Calu3 (cell line): ENCODE measurements around the gene CLDN7. TPM values are rescaled to one million over a fixed set of nuclear protein-coding genes. Genes with fewer than 3 reads are reported as not detected.

Experiments used
- BruUV-seq: library from RNA; stranded (reverse); fragments of 400-500 nt; replicated peaks from 2 replicates; lab custom pipeline; 2021; lab: Mats Ljungman, UMichigan
- CTCF ChIA-PET: fragments of 300-600 bp; sonication (Branson Sonifier 250); formaldehyde crosslinking; loops from one replicate; lab custom pipeline; 2022; ENCODE audit warnings: antibody characterized with exemption; lab: Charles Lee
- DNase-seq: peaks from one replicate; pipeline ENCODE4 v3.0.0; 2022
- H3K27ac Mint-ChIP-seq: one replicate; pipeline ENCODE4 v1.8.0; 2022; ENCODE audit warnings: mixed read lengths; ENCODE audit not compliant: unreplicated experiment
- H3K27me3 Mint-ChIP-seq: one replicate; pipeline ENCODE4 v1.8.0; 2022; ENCODE audit warnings: mixed read lengths; ENCODE audit not compliant: unreplicated experiment
- H3K36me3 Mint-ChIP-seq: one replicate; pipeline ENCODE4 v1.8.0; 2022; ENCODE audit warnings: mild to moderate bottlenecking, moderate library complexity, mixed read lengths; ENCODE audit not compliant: insufficient read depth, unreplicated experiment
- H3K4me1 Mint-ChIP-seq: one replicate; pipeline ENCODE4 v1.8.0; 2022; ENCODE audit warnings: mild to moderate bottlenecking, low read depth, mixed read lengths; ENCODE audit not compliant: unreplicated experiment
- H3K4me3 Mint-ChIP-seq: one replicate; pipeline ENCODE4 v1.8.0; 2022; ENCODE audit warnings: mild to moderate bottlenecking, low read depth, moderate library complexity, mixed read lengths; ENCODE audit not compliant: unreplicated experiment
- H3K9me3 Mint-ChIP-seq: one replicate; pipeline ENCODE4 v1.8.0; 2022; ENCODE audit warnings: low read depth, mixed read lengths; ENCODE audit not compliant: unreplicated experiment
- CTCF ChIP-seq: fragments of 200-600 bp; IDR thresholded peaks from one replicate; pipeline ENCODE4 v1.8.0; 2022; ENCODE audit warnings: antibody characterized with exemption; ENCODE audit not compliant: unreplicated experiment
- intact Hi-C: fragments of 100-400 bp; cut with micrococcal nuclease; formaldehyde crosslinking; loops from one replicate; pipeline ENCODE4 v1.10.0; 2022; ENCODE audit not compliant: unreplicated experiment
- total RNA-seq: library from RNA; stranded (reverse); gene quantifications from 2 replicates; pipeline ENCODE4 v1.2.3, GENCODE V29; 2022

Gene CLDN7
- total RNA-seq, 1 experiment from 2014 or later = 266 TPM

- no peak for TF ChIP-seq CTCF
- H3K36me3 Mint-ChIP-seq = peaks cover 14% of the 10 kb centered on the region
- H3K4me3 Mint-ChIP-seq = peak within 1 kb of the TSS; percentile 75
- peaks cover 16% of the 10 kb centered on the region for H3K4me1 Mint-ChIP-seq
- intact Hi-C loops = loop anchor here (2.0 kb wide), 1 partner anchor 13 kb away; the partner anchor contains the start of gene YBX2
- no TSS peak for BruUV-seq
- H3K27ac Mint-ChIP-seq = no peak within 1 kb of the TSS
- H3K27me3 Mint-ChIP-seq = peaks cover 19% of the 10 kb centered on the region
- peak; percentile 91 for DNase-seq
- H3K9me3 Mint-ChIP-seq = no peaks in the 10 kb centered on the region
- CTCF ChIA-PET = interaction anchor here (0.6 to 2.9 kb wide), 6 partner anchors 9 to 279 kb away, joined by 3 to 14 read pairs (median 3); partner anchors contain the start of gene PHF23
Measured at GRCh38 chr17:7281074-7281952, 19.0 kb upstream of the CLDN7 start, which contains the start of gene SLC2A4. Gene SLC2A4 (plus strand): TSS chr17:7281718. CDS start chr17:7281935, 217 bp downstream.

GRCh38 chr17:7280519-7281073 lies 18.3 kb upstream of the CLDN7 start:
- BruUV-seq = no TSS peak
- intact Hi-C loops = loop anchor here (1.0 to 2.0 kb wide), 2 partner anchors 14 to 66 kb away; partner anchors contain the start of gene YBX2
- Mint-ChIP-seq H3K9me3 (no peaks in the 10 kb centered on the region), H3K27ac (no peak overlapping the region), H3K27me3 (peaks cover 14% of the 10 kb centered on the region), H3K4me3 (peak overlapping the region; percentile 75), H3K4me1 (peaks cover 16% of the 10 kb centered on the region), H3K36me3 (peaks cover 14% of the 10 kb centered on the region)
- DNase-seq = peak; percentile 77
- peak; percentile 81 for TF ChIP-seq CTCF
- CTCF ChIA-PET = interaction anchor here (0.5 to 2.9 kb wide), 5 partner anchors 16 to 280 kb away, joined by 3 to 14 read pairs (median 3); no protein-coding TSS in a partner anchor

GRCh38 chr17:7279448-7279847 lies 17.2 kb upstream of the CLDN7 start:
- no TSS peak for BruUV-seq
- no peaks in the 10 kb centered on the region for H3K9me3 Mint-ChIP-seq
- H3K27me3 Mint-ChIP-seq = peaks cover 14% of the 10 kb centered on the region
- peaks cover 14% of the 10 kb centered on the region for H3K36me3 Mint-ChIP-seq
- H3K4me1 Mint-ChIP-seq = peaks cover 16% of the 10 kb centered on the region
- no peak overlapping the region for H3K27ac Mint-ChIP-seq
- DNase-seq = no peak
- CTCF ChIA-PET = interaction anchor here (2.9 kb wide), 1 partner anchor 17 kb away, joined by 14 read pairs; no protein-coding TSS in a partner anchor
- TF ChIP-seq CTCF = no peak
- peak overlapping the region; percentile 75 for H3K4me3 Mint-ChIP-seq
- intact Hi-C loops = no loop called here

GRCh38 chr17:7266784-7267183 lies 4.5 kb upstream of the CLDN7 start:
- TF ChIP-seq CTCF = no peak
- Mint-ChIP-seq H3K4me1 (peaks cover 20% of the 10 kb centered on the region), H3K27ac (no peak overlapping the region), H3K4me3 (no peak overlapping the region), H3K36me3 (peaks cover 27% of the 10 kb centered on the region), H3K9me3 (no peaks in the 10 kb centered on the region), H3K27me3 (no peaks in the 10 kb centered on the region)
- no TSS peak for BruUV-seq
- CTCF ChIA-PET = no interaction called here
- DNase-seq = no peak
- intact Hi-C loops = no loop called here
